ENCODE data around the gene TBX3.
A peak's percentile ranks its signal among the peaks of the same experiment; 100 is the strongest.

TBX3 gene

GRCh38 chr12:114682785-114683708 is 928 bp downstream of the TBX3 start:
- peak; percentile 43 for DNase-seq (ENCODE audit: low read depth)

- peak; percentile 42 for DNase-seq (ENCODE audit: low read depth)
Observed at GRCh38 chr12:114682106-114682784, 1.7 kb downstream of the TBX3 start.

GRCh38 chr12:114681116-114681871 is 2.7 kb downstream of the TBX3 start:
- DNase-seq (ENCODE audit: low read depth) = peak; percentile 57

- DNase-seq (ENCODE audit: low read depth) = peak; percentile 62
Observed at GRCh38 chr12:114680604-114681069, 3.3 kb downstream of the TBX3 start.

GRCh38 chr12:114679942-114680341 is 4.0 kb downstream of the TBX3 start:
- DNase-seq (ENCODE audit: low read depth) = peak; percentile 38

GRCh38 chr12:114679452-114679875 is 4.5 kb downstream of the TBX3 start:
- DNase-seq (ENCODE audit: low read depth) = peak; percentile 59

GRCh38 chr12:114678718-114679117 is 5.3 kb downstream of the TBX3 start:
- peak; percentile 41 for DNase-seq (ENCODE audit: low read depth)

- DNase-seq (ENCODE audit: low read depth) = peak; percentile 46
Observed at GRCh38 chr12:114678028-114678427, 5.9 kb downstream of the TBX3 start.

GRCh38 chr12:114676142-114676741 is 7.7 kb downstream of the TBX3 start:
- DNase-seq (ENCODE audit: low read depth) = peak; percentile 61

GRCh38 chr12:114674251-114675047 is 9.5 kb downstream of the TBX3 start:
- peak; percentile 76 for DNase-seq (ENCODE audit: low read depth)

- DNase-seq (ENCODE audit: low read depth) = no peak
Observed at GRCh38 chr12:114673901-114674250, 10.1 kb downstream of the TBX3 start.

GRCh38 chr12:114673169-114673833 is 10.7 kb downstream of the TBX3 start:
- peak; percentile 97 for DNase-seq (ENCODE audit: low read depth)

- peak; percentile 55 for DNase-seq (ENCODE audit: low read depth)
Observed at GRCh38 chr12:114672817-114673168, 11.2 kb downstream of the TBX3 start.

- peak; percentile 79 for DNase-seq (ENCODE audit: low read depth)
Observed at GRCh38 chr12:114671443-114672411, 12.2 kb downstream of the TBX3 start.

- DNase-seq (ENCODE audit: low read depth) = no peak
Observed at GRCh38 chr12:114671066-114671442, 12.9 kb downstream of the TBX3 start.

- DNase-seq (ENCODE audit: low read depth) = peak; percentile 53
Observed at GRCh38 chr12:114670291-114670980, 13.5 kb downstream of the TBX3 start.

- peak; percentile 87 for DNase-seq (ENCODE audit: low read depth)
Observed at GRCh38 chr12:114669401-114670290, 14.3 kb downstream of the TBX3 start.

GRCh38 chr12:114668886-114669288 is 15.1 kb downstream of the TBX3 start:
- DNase-seq (ENCODE audit: low read depth) = peak; percentile 81
